Measurements from ENCODE around the gene TRIM72. TPM values are rescaled to one million over a fixed set of nuclear protein-coding genes. Genes with fewer than 3 reads are reported as not detected.

TRIM72 gene
- total and polyA plus RNA-seq, 2 of the 8 experiments (the other 6 are each of a cell fraction or from before 2014, with no cell fraction given) = 0.57 to 2.1 TPM

- Histone ChIP-seq H3K4ac (replicated peaks; ENCODE audit: insufficient read length, low read depth, low read length) (no peak overlapping the region), H4K20me1 (replicated peaks in 1 of 2; ENCODE audit: control insufficient read depth in 1 of 2, insufficient read depth in 2 of 2, low read length in 2 of 2) (no peaks in the 10 kb centered on the region), H3K23ac (ENCODE audit: insufficient read length) (no peak overlapping the region), H3K14ac (ENCODE audit: insufficient read length) (no peak overlapping the region), H3K79me1 (ENCODE audit: low read depth, low read length) (no peaks in the 10 kb centered on the region), H3K23me2 (ENCODE audit: low read depth, low read length) (no peaks in the 10 kb centered on the region), H2BK5ac (ENCODE audit: low read depth, low read length) (no peak overlapping the region), H2BK15ac (ENCODE audit: low read length) (no peak overlapping the region), H3K4me2 (ENCODE audit: insufficient read depth in 1 of 2, low read depth in 2 of 2, low read length in 2 of 2) (no peak overlapping the region), H3K9me3 (ENCODE audit: insufficient read depth in 2 of 2, low read depth in 1 of 2, low read length in 1 of 2) (peaks cover 0 to 12% of the 10 kb centered on the region in 2 experiments; a peak in 1 of 4 replicates), H3K18ac (ENCODE audit: extremely low read depth, low read length) (no peak overlapping the region), H2BK20ac (ENCODE audit: low read length) (no peak overlapping the region), H3K56ac (replicated peaks; ENCODE audit: insufficient read length, low read depth, low read length) (no peak overlapping the region), H3K27ac (ENCODE audit: low read depth, low read length) (no peak overlapping the region), H2BK120ac (replicated peaks; ENCODE audit: low read depth, low read length) (no peak overlapping the region), H3K4me3 (ENCODE audit: extremely low read depth in 1 of 4, insufficient read depth in 2 of 4, low read depth in 3 of 4, low read length in 4 of 4) (no peak overlapping the region), H2BK12ac (ENCODE audit: low read depth, low read length) (no peak overlapping the region), H3K36me3 (ENCODE audit: control insufficient read depth in 2 of 4, insufficient read depth in 4 of 4, low read length in 3 of 4) (no peaks in the 10 kb centered on the region), H4K8ac (ENCODE audit: extremely low read depth, insufficient read depth, low read length) (no peak overlapping the region), H3K79me2 (ENCODE audit: control insufficient read depth in 1 of 2, insufficient read depth in 2 of 2, low read length in 2 of 2) (no peaks in the 10 kb centered on the region), H2AFZ (ENCODE audit: low read length) (no peak overlapping the region), H2AK5ac (ENCODE audit: low read depth, low read length) (no peak overlapping the region), H4K91ac (replicated peaks; ENCODE audit: insufficient read length, low read length) (no peak overlapping the region), H3K9ac (replicated peaks in 1 of 4; ENCODE audit: extremely low read depth in 1 of 4, low read depth in 3 of 4, low read length in 3 of 4) (no peak overlapping the region), H3K4me1 (replicated peaks in 1 of 4; ENCODE audit: control insufficient read depth in 3 of 4, insufficient read depth in 4 of 4, low read length in 3 of 4) (no peaks in the 10 kb centered on the region), H3K27me3 (replicated peaks in 1 of 4; ENCODE audit: control insufficient read depth in 3 of 4, extremely low read depth in 1 of 4, insufficient read depth in 3 of 4, low read length in 3 of 4) (no peaks in the 10 kb centered on the region), H4K5ac (ENCODE audit: insufficient read length, low read depth, low read length) (no peak overlapping the region)
- FAIRE-seq = no peak
- CTCF ChIA-PET (ENCODE audit: partially characterized antibody) = no interaction called here
- DNase-seq (ENCODE audit: low read depth in 1 of 2, low spot score in 2 of 2) = no peak
- 88% methylated on average over 4 of the region's 4 CpGs; no CpG with 5 or more reads in 1 of the 2 experiments for WGBS, 2 experiments (ENCODE audit: extremely low coverage in 1 of 2, insufficient coverage in 1 of 2, insufficient read length in 1 of 2, insufficient replicate concordance in 2 of 2, low coverage in 1 of 2, low lambda C conversion rate in 2 of 2, missing lambda C conversion rate in 1 of 2)
- POLR2A ChIA-PET (ENCODE audit: partially characterized antibody) = interaction anchor here (0.7 to 1.9 kb wide), 7 partner anchors 12 to 48 kb away, joined by 3 to 9 read pairs (median 3); partner anchors contain the start of gene PYDC1
- TF ChIP-seq E2F6 (IDR thresholded peaks at IDR 0.05) = no peak
These were observed 14.3 kb downstream of the TRIM72 start for GRCh38 chr16:31228206-31228605.

All from H1 (cell line).